ENCODE data around the gene MED15. TPM values are rescaled to one million over a fixed set of nuclear protein-coding genes. Genes with fewer than 3 reads are reported as not detected.
A peak's percentile ranks its signal among the peaks of the same experiment; 100 is the strongest.
"Not testable (repeated sequence)": the region's sequence is repeated elsewhere in the genome, so short reads cannot be mapped to it uniquely, and the experiment has no call there.

Gene MED15
- total RNA-seq, 2 experiments from 2014 or later = 94.7 to 108 TPM

- Mint-ChIP-seq H3K4me1 (ENCODE audit: low read depth) (no peaks in the 10 kb centered on the region), H3K27ac (no peak overlapping the region), H3K27me3 (ENCODE audit: low read depth) (no peaks in the 10 kb centered on the region), H3K36me3 (ENCODE audit: low read depth) (no peaks in the 10 kb centered on the region), H3K4me3 (no peak overlapping the region), H3K9me3 (no peaks in the 10 kb centered on the region)
- DNase-seq = no peak
- intact Hi-C loops (cut with micrococcal nuclease) = no loop called here
- CTCF ChIA-PET = no interaction called here
Measured at GRCh38 chr22:20615021-20615420, 107.6 kb downstream of the MED15 start.

- H3K27ac Mint-ChIP-seq = no peak overlapping the region
- CTCF ChIA-PET = no interaction called here
- intact Hi-C loops (cut with micrococcal nuclease) = no loop called here
Measured at GRCh38 chr22:20615533-20616450, 108.4 kb downstream of the MED15 start.

GRCh38 chr22:20616451-20617043, 109.1 kb downstream of the MED15 start:
- H3K27ac Mint-ChIP-seq = no peak overlapping the region
- no peaks in the 10 kb centered on the region for H3K9me3 Mint-ChIP-seq
- H3K4me1 Mint-ChIP-seq (ENCODE audit: low read depth) = no peaks in the 10 kb centered on the region
- intact Hi-C loops (cut with micrococcal nuclease) = no loop called here
- no peaks in the 10 kb centered on the region for H3K36me3 Mint-ChIP-seq (ENCODE audit: low read depth)
- no peaks in the 10 kb centered on the region for H3K27me3 Mint-ChIP-seq (ENCODE audit: low read depth)
- H3K4me3 Mint-ChIP-seq = no peak overlapping the region
- CTCF ChIA-PET = no interaction called here
- DNase-seq = no peak

More at GRCh38 chr22:20615533-20616450, 108.4 kb downstream of the MED15 start:
- H3K27me3 Mint-ChIP-seq (ENCODE audit: low read depth) = no peaks in the 10 kb centered on the region
- H3K9me3 Mint-ChIP-seq = no peaks in the 10 kb centered on the region
- no peak for DNase-seq
- H3K36me3 Mint-ChIP-seq (ENCODE audit: low read depth) = no peaks in the 10 kb centered on the region
- H3K4me1 Mint-ChIP-seq (ENCODE audit: low read depth) = no peaks in the 10 kb centered on the region
- H3K4me3 Mint-ChIP-seq = no peak overlapping the region

GRCh38 chr22:20618488-20618887, 111.1 kb downstream of the MED15 start:
- CTCF ChIA-PET = interaction anchor here (0.6 kb wide), 1 partner anchor 153 kb away, joined by 4 read pairs; no protein-coding TSS in a partner anchor
- Mint-ChIP-seq H3K36me3 (ENCODE audit: low read depth) (no peaks in the 10 kb centered on the region), H3K4me3 (no peak overlapping the region), H3K9me3 (no peaks in the 10 kb centered on the region), H3K27me3 (ENCODE audit: low read depth) (no peaks in the 10 kb centered on the region), H3K27ac (no peak overlapping the region), H3K4me1 (ENCODE audit: low read depth) (no peaks in the 10 kb centered on the region)
- DNase-seq = no peak
- intact Hi-C loops (cut with micrococcal nuclease) = no loop called here

DNA sequence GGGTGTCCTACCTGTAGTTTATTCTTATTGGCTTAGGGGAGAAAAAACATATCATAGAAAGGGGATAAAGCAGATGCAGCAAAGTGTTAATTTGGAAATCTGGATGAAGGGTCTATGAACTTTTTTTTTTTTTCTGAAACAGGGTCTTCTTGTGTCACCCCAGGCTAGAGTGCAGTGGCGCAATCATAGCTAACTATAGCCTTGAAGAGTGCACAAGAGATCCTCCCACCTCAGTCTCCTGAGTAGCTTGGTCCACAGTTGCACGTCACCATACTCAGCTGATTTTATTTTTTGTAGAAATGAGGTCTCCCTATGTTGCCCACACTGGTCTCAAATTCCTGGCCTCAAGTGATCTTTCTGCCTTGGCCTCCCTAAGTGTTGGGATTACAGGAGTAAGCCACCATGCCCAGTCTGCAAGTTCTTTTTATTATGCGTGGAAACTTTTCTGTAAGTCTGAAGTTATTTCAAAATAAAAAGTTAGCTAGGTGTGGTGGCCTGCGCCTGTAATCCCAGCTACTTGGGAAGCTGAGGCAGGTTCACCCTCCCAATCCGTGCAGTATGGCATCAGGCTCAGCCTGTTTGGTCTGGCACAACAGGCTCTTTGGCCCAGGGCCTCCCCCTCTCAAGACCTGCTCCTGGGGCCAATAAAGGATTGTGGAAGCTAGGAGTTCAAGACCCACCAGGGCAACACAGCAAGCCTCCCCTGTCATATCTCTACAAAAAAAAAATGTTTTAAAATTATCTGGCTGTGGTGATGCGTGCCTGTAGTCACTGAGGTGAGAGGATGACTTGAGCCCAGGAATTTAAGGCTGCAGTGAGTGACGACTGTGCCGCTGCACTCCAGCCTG, 111.9 kb downstream of the MED15 start:
- no peak for DNase-seq
- intact Hi-C loops (cut with micrococcal nuclease) = no loop called here

GRCh38 chr22:20619893-20620194, 112.4 kb downstream of the MED15 start:
- H3K9me3 Mint-ChIP-seq; intact Hi-C loops (cut with micrococcal nuclease); H3K4me3 Mint-ChIP-seq; H3K4me1 Mint-ChIP-seq (ENCODE audit: low read depth); H3K27me3 Mint-ChIP-seq (ENCODE audit: low read depth); H3K27ac Mint-ChIP-seq; DNase-seq; H3K36me3 Mint-ChIP-seq (ENCODE audit: low read depth): not testable (repeated sequence)
- CTCF ChIA-PET = interaction anchor here (1.0 kb wide), 1 partner anchor 12 kb away, joined by 3 read pairs; no protein-coding TSS in a partner anchor

More for the DNA sequence above, 111.9 kb downstream of the MED15 start:
- H3K27me3 Mint-ChIP-seq (ENCODE audit: low read depth) = no peaks in the 10 kb centered on the region
- no peaks in the 10 kb centered on the region for H3K36me3 Mint-ChIP-seq (ENCODE audit: low read depth)
- H3K4me1 Mint-ChIP-seq (ENCODE audit: low read depth) = peaks cover 2% of the 10 kb centered on the region
- CTCF ChIA-PET = interaction anchor here (1.0 kb wide), 1 partner anchor 12 kb away, joined by 3 read pairs; no protein-coding TSS in a partner anchor
- H3K9me3 Mint-ChIP-seq = no peaks in the 10 kb centered on the region
- H3K27ac Mint-ChIP-seq = no peak overlapping the region
- no peak overlapping the region for H3K4me3 Mint-ChIP-seq

- CTCF ChIA-PET = no interaction called here
- intact Hi-C loops (cut with micrococcal nuclease) = no loop called here
Measured at GRCh38 chr22:20621162-20621561, 113.8 kb downstream of the MED15 start.

GRCh38 chr22:20622650-20623339, 115.4 kb downstream of the MED15 start:
- Mint-ChIP-seq H3K9me3 (no peaks in the 10 kb centered on the region), H3K27me3 (ENCODE audit: low read depth) (no peaks in the 10 kb centered on the region), H3K36me3 (ENCODE audit: low read depth) (no peaks in the 10 kb centered on the region), H3K4me3 (no peak overlapping the region), H3K27ac (no peak overlapping the region), H3K4me1 (ENCODE audit: low read depth) (peaks cover 13% of the 10 kb centered on the region)
- intact Hi-C loops (cut with micrococcal nuclease) = no loop called here
- CTCF ChIA-PET = interaction anchor here (0.6 to 2.5 kb wide), 4 partner anchors 12 to 479 kb away, joined by 3 to 7 read pairs (median 4); no protein-coding TSS in a partner anchor
- no peak for DNase-seq

More at GRCh38 chr22:20621162-20621561, 113.8 kb downstream of the MED15 start:
- H3K4me3 Mint-ChIP-seq = no peak overlapping the region
- H3K27ac Mint-ChIP-seq = no peak overlapping the region
- peaks cover 13% of the 10 kb centered on the region for H3K4me1 Mint-ChIP-seq (ENCODE audit: low read depth)
- no peaks in the 10 kb centered on the region for H3K27me3 Mint-ChIP-seq (ENCODE audit: low read depth)
- H3K36me3 Mint-ChIP-seq (ENCODE audit: low read depth) = no peaks in the 10 kb centered on the region
- no peak for DNase-seq
- no peaks in the 10 kb centered on the region for H3K9me3 Mint-ChIP-seq

GRCh38 chr22:20624161-20624616, 116.8 kb downstream of the MED15 start:
- no peaks in the 10 kb centered on the region for H3K9me3 Mint-ChIP-seq
- CTCF ChIA-PET = interaction anchor here (0.6 to 2.5 kb wide), 4 partner anchors 13 to 57 kb away, joined by 3 to 7 read pairs (median 4); no protein-coding TSS in a partner anchor
- DNase-seq = peak; percentile 86
- intact Hi-C loops (cut with micrococcal nuclease) = loop anchor here (1.0 to 2.0 kb wide), 2 partner anchors 18 to 79 kb away; no protein-coding TSS in a partner anchor
- H3K4me3 Mint-ChIP-seq = no peak overlapping the region
- H3K4me1 Mint-ChIP-seq (ENCODE audit: low read depth) = peaks cover 13% of the 10 kb centered on the region
- H3K27ac Mint-ChIP-seq = no peak overlapping the region
- no peaks in the 10 kb centered on the region for H3K36me3 Mint-ChIP-seq (ENCODE audit: low read depth)
- H3K27me3 Mint-ChIP-seq (ENCODE audit: low read depth) = no peaks in the 10 kb centered on the region

GRCh38 chr22:20625270-20625669, 117.9 kb downstream of the MED15 start:
- no peaks in the 10 kb centered on the region for H3K9me3 Mint-ChIP-seq
- no peaks in the 10 kb centered on the region for H3K36me3 Mint-ChIP-seq (ENCODE audit: low read depth)
- H3K4me3 Mint-ChIP-seq = no peak overlapping the region
- no peaks in the 10 kb centered on the region for H3K27me3 Mint-ChIP-seq (ENCODE audit: low read depth)
- DNase-seq = no peak
- H3K27ac Mint-ChIP-seq = no peak overlapping the region
- CTCF ChIA-PET = no interaction called here
- peaks cover 13% of the 10 kb centered on the region for H3K4me1 Mint-ChIP-seq (ENCODE audit: low read depth)
- intact Hi-C loops (cut with micrococcal nuclease) = loop anchor here (2.0 kb wide), 1 partner anchor 78 kb away; no protein-coding TSS in a partner anchor

DNA sequence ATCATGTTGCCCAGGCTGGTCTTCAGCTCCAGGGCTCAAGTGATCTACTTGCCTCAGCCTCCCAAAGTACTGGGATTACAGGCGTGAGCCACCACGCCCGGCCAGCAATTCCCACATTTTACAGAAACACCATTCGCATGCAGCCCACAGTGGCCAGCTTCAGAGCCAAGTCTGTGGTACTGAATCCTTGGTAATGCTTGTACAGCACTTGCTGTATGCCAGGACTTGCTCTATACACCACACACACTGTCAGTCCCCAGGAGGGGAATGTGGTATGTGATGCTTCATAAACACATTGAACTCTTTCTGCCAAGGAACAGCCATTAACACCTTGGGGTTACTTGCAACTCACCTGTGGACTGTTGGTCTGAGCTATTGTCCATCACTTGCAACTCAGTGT, 119.4 kb downstream of the MED15 start:
- H3K4me3 Mint-ChIP-seq = no peak overlapping the region
- intact Hi-C loops (cut with micrococcal nuclease) = no loop called here
- H3K4me1 Mint-ChIP-seq (ENCODE audit: low read depth) = peaks cover 13% of the 10 kb centered on the region
- H3K27me3 Mint-ChIP-seq (ENCODE audit: low read depth) = no peaks in the 10 kb centered on the region
- no peaks in the 10 kb centered on the region for H3K9me3 Mint-ChIP-seq
- H3K27ac Mint-ChIP-seq = no peak overlapping the region
- DNase-seq = no peak
- CTCF ChIA-PET = interaction anchor here (1.3 kb wide), 1 partner anchor 115 kb away, joined by 3 read pairs; no protein-coding TSS in a partner anchor
- no peaks in the 10 kb centered on the region for H3K36me3 Mint-ChIP-seq (ENCODE audit: low read depth)
